SU-DHL-6 (cell line): Measurements from ENCODE around the gene CAV1.

ENCODE experiments used
- CTCF ChIP-seq: fragments of 200-600 bp; sonication (generic); IDR thresholded peaks from one replicate; pipeline ENCODE4 v1.5.1; 2017; ENCODE audit warnings: antibody characterized with exemption, mild to moderate bottlenecking, low read length, moderate library complexity; ENCODE audit not compliant: insufficient read depth, poor library complexity, severe bottlenecking
- EZH2phosphoT487 ChIP-seq: fragments of 200-600 bp; sonication (generic), shearing (Covaris generic); conservative IDR thresholded peaks from 2 replicates; pipeline ENCODE4 v1.6.1; 2018; ENCODE audit warnings: mild to moderate bottlenecking, antibody characterized with exemption, low read length, moderate library complexity, mixed read lengths

DNA sequence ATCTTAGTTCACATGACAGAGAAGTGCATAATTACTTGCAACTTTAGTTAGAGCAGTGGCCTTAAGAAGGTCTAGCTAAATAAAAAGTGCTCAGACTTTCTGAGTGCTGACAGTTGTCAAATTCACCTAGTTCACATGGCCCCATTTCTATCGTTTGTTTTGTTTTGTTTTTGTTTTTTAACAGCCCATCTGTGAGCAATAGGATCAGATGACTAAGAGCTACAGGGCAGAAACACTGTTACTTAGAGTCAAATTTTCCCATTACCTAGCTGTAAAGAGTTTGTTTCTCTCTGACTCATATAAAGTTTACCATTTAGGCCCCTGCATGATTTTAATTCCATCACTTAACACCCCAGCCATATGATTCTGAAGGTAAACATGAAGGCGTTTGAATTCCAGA lies 18.8 kb downstream of the CAV1 start:
- TF ChIP-seq CTCF, result no peak
- TF ChIP-seq EZH2phosphoT487, result no peak
